ENCODE data around the gene GNB1L. TPM values are rescaled to one million over a fixed set of nuclear protein-coding genes. Genes with fewer than 3 reads are reported as not detected.

Gene GNB1L
- total RNA-seq, 1 experiment from 2014 or later, result 10.3 TPM

DNA sequence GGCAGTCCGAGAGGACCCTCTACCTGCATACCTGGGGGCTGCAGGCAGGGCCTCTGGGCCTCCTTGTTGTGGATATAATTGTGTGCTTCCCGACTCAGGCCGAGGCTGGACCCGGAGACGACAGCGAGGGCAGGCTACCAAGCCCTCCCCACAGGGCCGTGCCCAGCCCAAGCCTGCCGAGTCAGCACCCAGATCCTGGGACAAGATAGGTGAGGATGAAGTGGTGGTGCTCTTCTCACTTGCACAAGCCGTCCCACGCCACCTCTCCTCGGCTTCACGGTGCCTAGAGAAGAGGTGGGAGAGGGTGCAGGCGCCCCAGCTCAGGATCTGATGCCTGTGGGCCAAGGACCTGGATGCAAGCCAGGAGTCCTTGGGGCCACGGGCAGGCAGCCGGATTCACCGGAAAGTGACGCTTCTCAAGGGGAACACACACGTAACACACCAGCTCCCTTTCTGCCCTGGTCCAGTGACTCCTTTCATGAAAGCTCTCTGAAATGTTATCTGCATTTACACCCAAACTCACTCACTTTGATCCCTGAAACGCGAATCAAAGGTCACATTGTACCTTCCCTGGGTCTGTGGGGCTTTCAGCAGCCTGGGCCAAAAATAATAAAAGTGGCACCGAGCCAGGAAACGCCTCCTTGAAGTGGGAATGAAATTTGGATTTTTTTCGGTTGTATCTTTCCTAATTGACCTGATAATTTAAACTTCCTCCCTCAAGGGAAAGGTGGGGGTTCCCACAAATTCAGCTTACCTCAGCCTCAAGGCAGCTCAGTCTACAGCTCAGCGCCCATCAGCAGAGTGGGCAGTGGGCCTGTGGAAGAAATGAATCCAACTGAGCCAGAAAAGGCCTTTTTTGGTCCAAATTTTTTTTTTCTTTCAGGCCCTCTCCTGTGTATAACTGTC, 1.1 kb upstream of the GNB1L start:
- Histone ChIP-seq H3F3A (ENCODE audit: insufficient read depth, low read depth) (no peaks in the 10 kb centered on the region; the same call in 1 of the 2 replicates), H2AFZ (peak overlapping the region; percentile 82), H4K20me1 (ENCODE audit: insufficient read depth) (no peaks in the 10 kb centered on the region; the same call in 1 of the 2 replicates), H3K4me2 (peak overlapping the region; percentile 89), H3K36me3 (ENCODE audit: low read depth) (no peaks in the 10 kb centered on the region), H3K9me3 (ENCODE audit: insufficient read depth, low read depth) (no peaks in the 10 kb centered on the region), H3K4me1 (replicated peaks; ENCODE audit: insufficient read depth) (peaks cover 25% of the 10 kb centered on the region), H3K4me3 (peak overlapping the region; percentile 96), H3K27me3 (ENCODE audit: insufficient read depth, low read depth) (no peaks in the 10 kb centered on the region), H3K79me2 (ENCODE audit: low read depth) (peaks cover 51% of the 10 kb centered on the region), H3K27ac (peak overlapping the region; percentile 18; the same call in 1 of the 2 replicates), H3K9me2 (ENCODE audit: insufficient read depth) (no peaks in the 10 kb centered on the region)
- POLR2A ChIA-PET (ENCODE audit: unreplicated experiment), result interaction anchor here (0.7 kb wide), 1 partner anchor 20 kb away, joined by 3 read pairs; no protein-coding TSS in a partner anchor
- DNase-seq, result peak; percentile 47 to 51
- TF ChIP-seq EZH2 (IDR thresholded peaks at IDR 0.05; ENCODE audit: low read depth), result no peak
- TF ChIP-seq, protein P1, sequence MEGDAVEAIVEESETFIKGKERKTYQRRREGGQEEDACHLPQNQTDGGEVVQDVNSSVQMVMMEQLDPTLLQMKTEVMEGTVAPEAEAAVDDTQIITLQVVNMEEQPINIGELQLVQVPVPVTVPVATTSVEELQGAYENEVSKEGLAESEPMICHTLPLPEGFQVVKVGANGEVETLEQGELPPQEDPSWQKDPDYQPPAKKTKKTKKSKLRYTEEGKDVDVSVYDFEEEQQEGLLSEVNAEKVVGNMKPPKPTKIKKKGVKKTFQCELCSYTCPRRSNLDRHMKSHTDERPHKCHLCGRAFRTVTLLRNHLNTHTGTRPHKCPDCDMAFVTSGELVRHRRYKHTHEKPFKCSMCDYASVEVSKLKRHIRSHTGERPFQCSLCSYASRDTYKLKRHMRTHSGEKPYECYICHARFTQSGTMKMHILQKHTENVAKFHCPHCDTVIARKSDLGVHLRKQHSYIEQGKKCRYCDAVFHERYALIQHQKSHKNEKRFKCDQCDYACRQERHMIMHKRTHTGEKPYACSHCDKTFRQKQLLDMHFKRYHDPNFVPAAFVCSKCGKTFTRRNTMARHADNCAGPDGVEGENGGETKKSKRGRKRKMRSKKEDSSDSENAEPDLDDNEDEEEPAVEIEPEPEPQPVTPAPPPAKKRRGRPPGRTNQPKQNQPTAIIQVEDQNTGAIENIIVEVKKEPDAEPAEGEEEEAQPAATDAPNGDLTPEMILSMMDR (conservative IDR thresholded peaks at IDR 0.05), result no peak
- intact Hi-C loops (cut with micrococcal nuclease; ENCODE audit: unreplicated experiment), result loop anchor here (2.0 kb wide), 1 partner anchor 25 kb away; no protein-coding TSS in a partner anchor
- BruUV-seq (replicated peaks), result TSS peak; percentile 48
- CTCF ChIA-PET, result no interaction called here

DNA sequence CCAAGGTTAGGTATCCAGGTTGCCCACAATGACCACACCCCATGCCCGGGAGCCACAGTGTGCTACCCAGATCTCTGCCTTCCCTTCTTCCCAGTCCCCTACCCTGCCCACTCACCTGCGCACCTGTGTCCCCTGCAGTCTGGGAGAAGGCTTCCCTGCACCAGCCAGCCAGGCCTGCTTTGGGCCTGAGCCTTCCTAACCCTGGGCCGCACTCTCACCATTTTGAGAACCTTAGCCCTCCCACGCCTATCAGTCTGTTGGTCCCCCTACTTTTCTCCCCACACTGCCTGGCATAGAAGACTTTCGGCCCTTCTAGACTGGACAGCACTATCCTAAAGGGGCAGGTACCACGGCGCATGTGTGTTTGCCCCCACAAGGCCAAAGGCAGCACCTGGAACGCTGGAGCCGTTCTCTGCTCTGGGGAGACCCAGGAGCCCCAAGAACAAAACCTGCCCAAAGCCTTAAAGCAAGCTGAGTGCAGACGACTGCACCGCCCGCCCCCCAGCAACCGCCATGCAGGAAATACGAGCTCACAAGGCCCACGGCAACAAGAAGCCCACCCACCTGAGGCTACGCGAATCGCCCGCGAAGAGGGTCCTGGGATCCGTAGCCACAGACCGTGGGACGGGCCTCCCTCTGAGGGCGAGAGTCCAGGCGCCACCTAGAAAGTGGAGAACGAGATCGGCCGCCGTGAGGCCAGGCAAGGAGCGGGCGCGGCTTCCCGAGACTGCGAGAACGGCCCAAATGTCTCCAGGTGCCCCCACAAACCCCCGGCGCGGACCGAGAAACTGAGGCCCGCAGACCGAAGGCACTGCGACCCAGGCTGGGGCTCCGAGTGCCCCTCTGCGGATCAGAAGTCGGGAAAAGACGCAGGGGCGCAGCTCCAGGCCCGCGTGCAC, 546 bp downstream of the GNB1L start:
- Histone ChIP-seq H3K27me3 (ENCODE audit: insufficient read depth, low read depth) (no peaks in the 10 kb centered on the region), H3K4me3 (peak overlapping the region; percentile 96), H3K9me2 (ENCODE audit: insufficient read depth) (no peaks in the 10 kb centered on the region), H2AFZ (peak overlapping the region; percentile 86), H3F3A (ENCODE audit: insufficient read depth, low read depth) (peaks cover 13% of the 10 kb centered on the region), H3K36me3 (ENCODE audit: low read depth) (no peaks in the 10 kb centered on the region), H3K4me1 (replicated peaks; ENCODE audit: insufficient read depth) (peaks cover 41% of the 10 kb centered on the region), H3K27ac (no peak overlapping the region), H3K9me3 (ENCODE audit: insufficient read depth, low read depth) (no peaks in the 10 kb centered on the region), H3K4me2 (peak overlapping the region; percentile 87), H4K20me1 (ENCODE audit: insufficient read depth) (no peaks in the 10 kb centered on the region; the same call in 1 of the 2 replicates), H3K79me2 (ENCODE audit: low read depth) (peaks cover 55% of the 10 kb centered on the region)
- no peak for DNase-seq
- TF ChIP-seq EZH2 (IDR thresholded peaks at IDR 0.05; ENCODE audit: low read depth), result no peak
- TF ChIP-seq, protein P1 (conservative IDR thresholded peaks at IDR 0.05), result no peak
- ChIA-PET CTCF (no interaction called here), POLR2A (ENCODE audit: unreplicated experiment) (interaction anchor here (0.6 kb wide), 1 partner anchor 426 kb away, joined by 6 read pairs; no protein-coding TSS in a partner anchor)
- TSS peak; percentile 64 for BruUV-seq (replicated peaks)
- intact Hi-C loops (cut with micrococcal nuclease; ENCODE audit: unreplicated experiment), result loop anchor here (2.0 to 5.0 kb wide), 2 partner anchors 27 to 87 kb away; no protein-coding TSS in a partner anchor
